GM23338 (cell line): ENCODE data around the gene ARPC4. TPM values are rescaled to one million over a fixed set of nuclear protein-coding genes. Genes with fewer than 3 reads are reported as not detected.

Source experiments
- ATAC-seq: fragments of 200-7000 bp; cut with Tn5 transposase; 3 replicates; pipeline ENCODE4 v1.9.1; 2020
- DNase-seq: peaks from one replicate; pipeline ENCODE4 v3.0.0-alpha.2; 2015; ENCODE audit warnings: low spot score
- H2AFZ ChIP-seq: fragments of 200-600 bp; sonication (generic); 2 replicates; pipeline ENCODE4 v1.8.0; 2016; ENCODE audit warnings: antibody characterized with exemption, mild to moderate bottlenecking, moderate library complexity
- H3F3A ChIP-seq: fragments of 200-600 bp; sonication (generic); replicated peaks from 2 replicates; pipeline ENCODE4 v1.8.0; 2017; ENCODE audit warnings: antibody characterized with exemption, mixed run types, low read depth
- H3K27ac ChIP-seq: fragments of 200-600 bp; sonication (generic); 2 replicates; pipeline ENCODE4 v1.6.1; 2016; ENCODE audit warnings: low read depth
- H3K27me3 ChIP-seq: fragments of 200-600 bp; sonication (generic); 2 replicates; pipeline ENCODE4 v1.8.0; 2016; ENCODE audit warnings: mild to moderate bottlenecking, mixed run types, moderate library complexity; ENCODE audit not compliant: insufficient read depth
- H3K36me3 ChIP-seq: fragments of 200-600 bp; sonication (generic); 2 replicates; pipeline ENCODE4 v1.8.0; 2016; ENCODE audit warnings: mild to moderate bottlenecking; ENCODE audit not compliant: insufficient read depth
- H3K4me1 ChIP-seq: fragments of 200-600 bp; sonication (generic); 2 replicates; pipeline ENCODE4 v1.8.0; 2016; ENCODE audit warnings: mild to moderate bottlenecking, moderate library complexity; ENCODE audit not compliant: insufficient read depth
- H3K4me2 ChIP-seq: fragments of 200-600 bp; sonication (generic); 2 replicates; pipeline ENCODE4 v1.7.1; 2017; ENCODE audit warnings: mixed run types
- H3K4me3 ChIP-seq: fragments of 200-600 bp; sonication (generic); 2 replicates; pipeline ENCODE4 v1.6.1; 2016; ENCODE audit warnings: mixed run types
- H3K79me2 ChIP-seq: fragments of 200-600 bp; sonication (generic); replicated peaks from 2 replicates; pipeline ENCODE4 v1.8.0; 2017; ENCODE audit warnings: mild to moderate bottlenecking; ENCODE audit not compliant: insufficient read depth
- H3K9me2 ChIP-seq: fragments of 200-600 bp; sonication (generic); 2 replicates; pipeline ENCODE4 v1.8.0; 2017; ENCODE audit not compliant: insufficient read depth
- H4K20me1 ChIP-seq: fragments of 200-600 bp; sonication (generic); replicated peaks from 2 replicates; pipeline ENCODE4 v1.8.0; 2017; ENCODE audit warnings: mild to moderate bottlenecking; ENCODE audit not compliant: insufficient read depth
- H3K27ac Mint-ChIP-seq: 2 replicates; pipeline ENCODE4 v1.8.0; 2020; ENCODE audit warnings: inconsistent platforms, mild to moderate bottlenecking, moderate library complexity, mixed read lengths
- H3K27me3 Mint-ChIP-seq: 3 replicates; pipeline ENCODE4 v1.8.0; 2022; ENCODE audit warnings: low read depth, mild to moderate bottlenecking, moderate library complexity, mixed read lengths, inconsistent platforms; ENCODE audit not compliant: insufficient read depth, poor library complexity
- H3K36me3 Mint-ChIP-seq: 3 replicates; pipeline ENCODE4 v1.8.0; 2021; ENCODE audit warnings: low read depth, mild to moderate bottlenecking, inconsistent platforms, moderate library complexity, mixed read lengths
- H3K4me1 Mint-ChIP-seq: 3 replicates; pipeline ENCODE4 v1.8.0; 2020; ENCODE audit warnings: mild to moderate bottlenecking, inconsistent platforms, mixed read lengths
- H3K4me3 Mint-ChIP-seq: 3 replicates; pipeline ENCODE4 v1.8.0; 2021; ENCODE audit warnings: moderate library complexity, mild to moderate bottlenecking, inconsistent platforms, mixed read lengths
- H3K9me3 Mint-ChIP-seq: 3 replicates; pipeline ENCODE4 v1.8.0; 2020; ENCODE audit warnings: moderate library complexity, mild to moderate bottlenecking, inconsistent platforms, mixed read lengths
- CREB1 ChIP-seq: fragments of 250-450 bp; sonication (Bioruptor Pico); IDR thresholded peaks from 2 replicates; pipeline ENCODE4 v1.5.0; 2020; ENCODE audit warnings: low read depth, mild to moderate bottlenecking, moderate library complexity
- EZH2 ChIP-seq: fragments of 200-600 bp; sonication (generic); IDR thresholded peaks from one replicate; pipeline ENCODE4 v1.8.0; 2017; ENCODE audit warnings: antibody characterized with exemption, mild to moderate bottlenecking, low read depth; ENCODE audit not compliant: unreplicated experiment
- EZH2phosphoT487 ChIP-seq: fragments of 200-600 bp; sonication (generic); IDR thresholded peaks from one replicate; pipeline ENCODE4 v1.8.1; 2018; ENCODE audit warnings: antibody characterized with exemption; ENCODE audit not compliant: unreplicated experiment
- JUNB ChIP-seq: IDR thresholded peaks from one replicate; pipeline ENCODE4 v1.6.1; 2016; ENCODE audit warnings: antibody characterized with exemption; ENCODE audit not compliant: unreplicated experiment
- NANOG ChIP-seq: IDR thresholded peaks from 2 replicates; pipeline ENCODE4 v1.6.1; 2016; ENCODE audit warnings: antibody characterized with exemption, borderline replicate concordance
- POLR2AphosphoS5 ChIP-seq: IDR thresholded peaks from 2 replicates; pipeline ENCODE4 v1.6.1; 2016; ENCODE audit warnings: antibody characterized with exemption, low read depth
- STAT1 ChIP-seq: IDR thresholded peaks from one replicate; pipeline ENCODE4 v1.6.1; 2016; ENCODE audit warnings: antibody characterized with exemption; ENCODE audit not compliant: unreplicated experiment
- ZNF114 ChIP-seq: fragments of 250-450 bp; sonication (Bioruptor Pico); IDR thresholded peaks from 2 replicates; pipeline ENCODE4 v1.5.0; 2020; ENCODE audit warnings: mild to moderate bottlenecking, moderate library complexity
- ZNF331 ChIP-seq: fragments of 250-450 bp; sonication (Bioruptor Pico); IDR thresholded peaks from 2 replicates; pipeline ENCODE4 v1.5.0; 2020; ENCODE audit warnings: low read depth, mild to moderate bottlenecking, moderate library complexity
- polyA plus RNA-seq: library from polyadenylated mRNA; unstranded; fragments of >200 nt; fragmentation: Nextera tagmentation; extraction: Ambion mirVana; gene quantifications from 2 replicates; pipeline ENCODE4 v1.2.1, GENCODE V29; 2016
- total RNA-seq: library from RNA; depleted of rRNA; stranded (reverse); fragments of >200 nt; shearing (Covaris generic); gene quantifications from 2 replicates; pipeline ENCODE4 v1.2.3, GENCODE V29; 2014
- TF ChIP-seq, protein P1 (sequence below): fragments of 250-450 bp; sonication (Bioruptor Pico); IDR thresholded peaks from 2 replicates; pipeline ENCODE4 v1.5.0; 2020; ENCODE audit warnings: mild to moderate bottlenecking, moderate library complexity
- TF ChIP-seq, protein P2 (sequence below): IDR thresholded peaks from one replicate; pipeline ENCODE4 v1.6.1; 2018; ENCODE audit warnings: antibody characterized with exemption; ENCODE audit not compliant: unreplicated experiment
- TF ChIP-seq, protein P3 (sequence below): IDR thresholded peaks from 2 replicates; pipeline ENCODE4 v1.6.1; 2016; ENCODE audit warnings: antibody characterized with exemption
- TF ChIP-seq, protein P4 (sequence below), 2 experiments: fragments of 200-600 bp in 1 of 2; sonication (generic) in 1 of 2; conservative IDR thresholded peaks; 2 replicates each; pipeline versions ENCODE4 v1.5.1 to v1.6.1; 2016 to 2017; ENCODE audit warnings: antibody characterized with exemption in 2 of 2, low read depth in 2 of 2, mild to moderate bottlenecking in 2 of 2, moderate library complexity in 1 of 2

The ARPC4 gene
- total and polyA plus RNA-seq, 2 experiments from 2014 or later: 71.9 to 176 TPM

GRCh38 chr3:9777694-9778021 lies 15.2 kb upstream of the ARPC4 start:
- Mint-ChIP-seq H3K27ac (no peak overlapping the region), H3K27me3 (peaks cover 14% of the 10 kb centered on the region), H3K9me3 (no peaks in the 10 kb centered on the region), H3K36me3 (peaks cover 16% of the 10 kb centered on the region), H3K4me1 (no peaks in the 10 kb centered on the region), H3K4me3 (no peak overlapping the region)
- Histone ChIP-seq H3K27ac (no peak overlapping the region), H3F3A (no peaks in the 10 kb centered on the region), H3K4me3 (no peak overlapping the region), H3K9me2 (no peaks in the 10 kb centered on the region), H2AFZ (no peak overlapping the region), H3K4me1 (no peaks in the 10 kb centered on the region), H3K4me2 (no peak overlapping the region), H3K79me2 (no peaks in the 10 kb centered on the region), H4K20me1 (no peaks in the 10 kb centered on the region; the same call in 1 of the 2 replicates), H3K36me3 (no peaks in the 10 kb centered on the region), H3K27me3 (0 out of 2 replicates have a peak, but pooled peaks cover 6% of the 10 kb centered on the region)
- ATAC-seq (no peak), DNase-seq (no peak)
- TF ChIP-seq EZH2phosphoT487 (no peak), ZNF331 (CRISPR knock-in tag) (no peak), CREB1 (CRISPR knock-in tag) (no peak), STAT1 (no peak), EZH2 (no peak), POLR2AphosphoS5 (no peak), ZNF114 (CRISPR knock-in tag) (no peak), JUNB (no peak), NANOG (no peak)
- TF ChIP-seq, protein P1, sequence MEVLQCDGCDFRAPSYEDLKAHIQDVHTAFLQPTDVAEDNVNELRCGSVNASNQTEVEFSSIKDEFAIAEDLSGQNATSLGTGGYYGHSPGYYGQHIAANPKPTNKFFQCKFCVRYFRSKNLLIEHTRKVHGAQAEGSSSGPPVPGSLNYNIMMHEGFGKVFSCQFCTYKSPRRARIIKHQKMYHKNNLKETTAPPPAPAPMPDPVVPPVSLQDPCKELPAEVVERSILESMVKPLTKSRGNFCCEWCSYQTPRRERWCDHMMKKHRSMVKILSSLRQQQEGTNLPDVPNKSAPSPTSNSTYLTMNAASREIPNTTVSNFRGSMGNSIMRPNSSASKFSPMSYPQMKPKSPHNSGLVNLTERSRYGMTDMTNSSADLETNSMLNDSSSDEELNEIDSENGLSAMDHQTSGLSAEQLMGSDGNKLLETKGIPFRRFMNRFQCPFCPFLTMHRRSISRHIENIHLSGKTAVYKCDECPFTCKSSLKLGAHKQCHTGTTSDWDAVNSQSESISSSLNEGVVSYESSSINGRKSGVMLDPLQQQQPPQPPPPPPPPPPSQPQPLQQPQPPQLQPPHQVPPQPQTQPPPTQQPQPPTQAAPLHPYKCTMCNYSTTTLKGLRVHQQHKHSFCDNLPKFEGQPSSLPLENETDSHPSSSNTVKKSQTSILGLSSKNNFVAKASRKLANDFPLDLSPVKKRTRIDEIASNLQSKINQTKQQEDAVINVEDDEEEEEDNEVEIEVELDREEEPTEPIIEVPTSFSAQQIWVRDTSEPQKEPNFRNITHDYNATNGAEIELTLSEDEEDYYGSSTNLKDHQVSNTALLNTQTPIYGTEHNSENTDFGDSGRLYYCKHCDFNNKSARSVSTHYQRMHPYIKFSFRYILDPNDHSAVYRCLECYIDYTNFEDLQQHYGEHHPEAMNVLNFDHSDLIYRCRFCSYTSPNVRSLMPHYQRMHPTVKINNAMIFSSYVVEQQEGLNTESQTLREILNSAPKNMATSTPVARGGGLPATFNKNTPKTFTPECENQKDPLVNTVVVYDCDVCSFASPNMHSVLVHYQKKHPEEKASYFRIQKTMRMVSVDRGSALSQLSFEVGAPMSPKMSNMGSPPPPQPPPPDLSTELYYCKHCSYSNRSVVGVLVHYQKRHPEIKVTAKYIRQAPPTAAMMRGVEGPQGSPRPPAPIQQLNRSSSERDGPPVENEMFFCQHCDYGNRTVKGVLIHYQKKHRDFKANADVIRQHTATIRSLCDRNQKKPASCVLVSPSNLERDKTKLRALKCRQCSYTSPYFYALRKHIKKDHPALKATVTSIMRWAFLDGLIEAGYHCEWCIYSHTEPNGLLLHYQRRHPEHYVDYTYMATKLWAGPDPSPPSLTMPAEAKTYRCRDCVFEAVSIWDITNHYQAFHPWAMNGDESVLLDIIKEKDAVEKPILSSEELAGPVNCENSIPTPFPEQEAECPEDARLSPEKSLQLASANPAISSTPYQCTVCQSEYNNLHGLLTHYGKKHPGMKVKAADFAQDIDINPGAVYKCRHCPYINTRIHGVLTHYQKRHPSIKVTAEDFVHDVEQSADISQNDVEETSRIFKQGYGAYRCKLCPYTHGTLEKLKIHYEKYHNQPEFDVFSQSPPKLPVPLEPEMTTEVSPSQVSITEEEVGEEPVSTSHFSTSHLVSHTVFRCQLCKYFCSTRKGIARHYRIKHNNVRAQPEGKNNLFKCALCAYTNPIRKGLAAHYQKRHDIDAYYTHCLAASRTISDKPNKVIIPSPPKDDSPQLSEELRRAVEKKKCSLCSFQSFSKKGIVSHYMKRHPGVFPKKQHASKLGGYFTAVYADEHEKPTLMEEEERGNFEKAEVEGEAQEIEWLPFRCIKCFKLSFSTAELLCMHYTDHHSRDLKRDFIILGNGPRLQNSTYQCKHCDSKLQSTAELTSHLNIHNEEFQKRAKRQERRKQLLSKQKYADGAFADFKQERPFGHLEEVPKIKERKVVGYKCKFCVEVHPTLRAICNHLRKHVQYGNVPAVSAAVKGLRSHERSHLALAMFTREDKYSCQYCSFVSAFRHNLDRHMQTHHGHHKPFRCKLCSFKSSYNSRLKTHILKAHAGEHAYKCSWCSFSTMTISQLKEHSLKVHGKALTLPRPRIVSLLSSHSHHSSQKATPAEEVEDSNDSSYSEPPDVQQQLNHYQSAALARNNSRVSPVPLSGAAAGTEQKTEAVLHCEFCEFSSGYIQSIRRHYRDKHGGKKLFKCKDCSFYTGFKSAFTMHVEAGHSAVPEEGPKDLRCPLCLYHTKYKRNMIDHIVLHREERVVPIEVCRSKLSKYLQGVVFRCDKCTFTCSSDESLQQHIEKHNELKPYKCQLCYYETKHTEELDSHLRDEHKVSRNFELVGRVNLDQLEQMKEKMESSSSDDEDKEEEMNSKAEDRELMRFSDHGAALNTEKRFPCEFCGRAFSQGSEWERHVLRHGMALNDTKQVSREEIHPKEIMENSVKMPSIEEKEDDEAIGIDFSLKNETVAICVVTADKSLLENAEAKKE (CRISPR knock-in tag): no peak
- TF ChIP-seq, protein P2, sequence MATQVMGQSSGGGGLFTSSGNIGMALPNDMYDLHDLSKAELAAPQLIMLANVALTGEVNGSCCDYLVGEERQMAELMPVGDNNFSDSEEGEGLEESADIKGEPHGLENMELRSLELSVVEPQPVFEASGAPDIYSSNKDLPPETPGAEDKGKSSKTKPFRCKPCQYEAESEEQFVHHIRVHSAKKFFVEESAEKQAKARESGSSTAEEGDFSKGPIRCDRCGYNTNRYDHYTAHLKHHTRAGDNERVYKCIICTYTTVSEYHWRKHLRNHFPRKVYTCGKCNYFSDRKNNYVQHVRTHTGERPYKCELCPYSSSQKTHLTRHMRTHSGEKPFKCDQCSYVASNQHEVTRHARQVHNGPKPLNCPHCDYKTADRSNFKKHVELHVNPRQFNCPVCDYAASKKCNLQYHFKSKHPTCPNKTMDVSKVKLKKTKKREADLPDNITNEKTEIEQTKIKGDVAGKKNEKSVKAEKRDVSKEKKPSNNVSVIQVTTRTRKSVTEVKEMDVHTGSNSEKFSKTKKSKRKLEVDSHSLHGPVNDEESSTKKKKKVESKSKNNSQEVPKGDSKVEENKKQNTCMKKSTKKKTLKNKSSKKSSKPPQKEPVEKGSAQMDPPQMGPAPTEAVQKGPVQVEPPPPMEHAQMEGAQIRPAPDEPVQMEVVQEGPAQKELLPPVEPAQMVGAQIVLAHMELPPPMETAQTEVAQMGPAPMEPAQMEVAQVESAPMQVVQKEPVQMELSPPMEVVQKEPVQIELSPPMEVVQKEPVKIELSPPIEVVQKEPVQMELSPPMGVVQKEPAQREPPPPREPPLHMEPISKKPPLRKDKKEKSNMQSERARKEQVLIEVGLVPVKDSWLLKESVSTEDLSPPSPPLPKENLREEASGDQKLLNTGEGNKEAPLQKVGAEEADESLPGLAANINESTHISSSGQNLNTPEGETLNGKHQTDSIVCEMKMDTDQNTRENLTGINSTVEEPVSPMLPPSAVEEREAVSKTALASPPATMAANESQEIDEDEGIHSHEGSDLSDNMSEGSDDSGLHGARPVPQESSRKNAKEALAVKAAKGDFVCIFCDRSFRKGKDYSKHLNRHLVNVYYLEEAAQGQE: no peak
- TF ChIP-seq, protein P3, sequence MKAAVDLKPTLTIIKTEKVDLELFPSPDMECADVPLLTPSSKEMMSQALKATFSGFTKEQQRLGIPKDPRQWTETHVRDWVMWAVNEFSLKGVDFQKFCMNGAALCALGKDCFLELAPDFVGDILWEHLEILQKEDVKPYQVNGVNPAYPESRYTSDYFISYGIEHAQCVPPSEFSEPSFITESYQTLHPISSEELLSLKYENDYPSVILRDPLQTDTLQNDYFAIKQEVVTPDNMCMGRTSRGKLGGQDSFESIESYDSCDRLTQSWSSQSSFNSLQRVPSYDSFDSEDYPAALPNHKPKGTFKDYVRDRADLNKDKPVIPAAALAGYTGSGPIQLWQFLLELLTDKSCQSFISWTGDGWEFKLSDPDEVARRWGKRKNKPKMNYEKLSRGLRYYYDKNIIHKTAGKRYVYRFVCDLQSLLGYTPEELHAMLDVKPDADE: no peak
- TF ChIP-seq, protein P4, sequence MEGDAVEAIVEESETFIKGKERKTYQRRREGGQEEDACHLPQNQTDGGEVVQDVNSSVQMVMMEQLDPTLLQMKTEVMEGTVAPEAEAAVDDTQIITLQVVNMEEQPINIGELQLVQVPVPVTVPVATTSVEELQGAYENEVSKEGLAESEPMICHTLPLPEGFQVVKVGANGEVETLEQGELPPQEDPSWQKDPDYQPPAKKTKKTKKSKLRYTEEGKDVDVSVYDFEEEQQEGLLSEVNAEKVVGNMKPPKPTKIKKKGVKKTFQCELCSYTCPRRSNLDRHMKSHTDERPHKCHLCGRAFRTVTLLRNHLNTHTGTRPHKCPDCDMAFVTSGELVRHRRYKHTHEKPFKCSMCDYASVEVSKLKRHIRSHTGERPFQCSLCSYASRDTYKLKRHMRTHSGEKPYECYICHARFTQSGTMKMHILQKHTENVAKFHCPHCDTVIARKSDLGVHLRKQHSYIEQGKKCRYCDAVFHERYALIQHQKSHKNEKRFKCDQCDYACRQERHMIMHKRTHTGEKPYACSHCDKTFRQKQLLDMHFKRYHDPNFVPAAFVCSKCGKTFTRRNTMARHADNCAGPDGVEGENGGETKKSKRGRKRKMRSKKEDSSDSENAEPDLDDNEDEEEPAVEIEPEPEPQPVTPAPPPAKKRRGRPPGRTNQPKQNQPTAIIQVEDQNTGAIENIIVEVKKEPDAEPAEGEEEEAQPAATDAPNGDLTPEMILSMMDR (conservative IDR thresholded peaks at IDR 0.05; ENCODE audit: low read depth in 2 of 2): no peak
